Ectodermal cell (in vitro differentiated cells): Measurements from ENCODE around the gene XYLT1.

Experiments
- H3K27ac ChIP-seq: 2 replicates; pipeline ENCODE4 v1.7.0; 2013; ENCODE audit warnings: mild to moderate bottlenecking, low read depth, low read length; ENCODE audit not compliant: insufficient read depth, poor library complexity, severe bottlenecking
- H3K27me3 ChIP-seq: 2 replicates; pipeline ENCODE4 v1.7.0; 2013; ENCODE audit warnings: mild to moderate bottlenecking, low read length; ENCODE audit not compliant: insufficient read depth, control insufficient read depth, poor library complexity, severe bottlenecking
- H3K36me3 ChIP-seq: one replicate; pipeline ENCODE4 v1.7.0; 2013; ENCODE audit warnings: low read length; ENCODE audit not compliant: control insufficient read depth, insufficient read depth
- H3K4me1 ChIP-seq: one replicate; pipeline ENCODE4 v1.7.0; 2013; ENCODE audit warnings: low read length; ENCODE audit not compliant: control insufficient read depth, insufficient read depth
- H3K4me3 ChIP-seq: 2 replicates; pipeline ENCODE4 v1.7.0; 2013; ENCODE audit warnings: low read depth, low read length, control low read depth; ENCODE audit not compliant: insufficient read depth
- H3K9me3 ChIP-seq: 2 replicates; pipeline ENCODE4 v1.7.0; 2013; ENCODE audit warnings: mild to moderate bottlenecking, low read length, moderate library complexity; ENCODE audit not compliant: control insufficient read depth
- whole genome bisulfite sequencing, 2 experiments: methylation state at CpG; one replicate each; pipeline ENCODE4 v1.1.7; 2013; ENCODE audit warnings: missing lambda C conversion rate in 2 of 2; 5-methylcytosine and 5-hydroxymethylcytosine counted together

The XYLT1 gene

GRCh38 chr16:17258077-17258599 lies 212.6 kb downstream of the XYLT1 start:
- 69 to 72% methylated on average over 2 of the region's 2 CpGs for WGBS, 2 experiments
- H3K27ac ChIP-seq: no peak overlapping the region

DNA sequence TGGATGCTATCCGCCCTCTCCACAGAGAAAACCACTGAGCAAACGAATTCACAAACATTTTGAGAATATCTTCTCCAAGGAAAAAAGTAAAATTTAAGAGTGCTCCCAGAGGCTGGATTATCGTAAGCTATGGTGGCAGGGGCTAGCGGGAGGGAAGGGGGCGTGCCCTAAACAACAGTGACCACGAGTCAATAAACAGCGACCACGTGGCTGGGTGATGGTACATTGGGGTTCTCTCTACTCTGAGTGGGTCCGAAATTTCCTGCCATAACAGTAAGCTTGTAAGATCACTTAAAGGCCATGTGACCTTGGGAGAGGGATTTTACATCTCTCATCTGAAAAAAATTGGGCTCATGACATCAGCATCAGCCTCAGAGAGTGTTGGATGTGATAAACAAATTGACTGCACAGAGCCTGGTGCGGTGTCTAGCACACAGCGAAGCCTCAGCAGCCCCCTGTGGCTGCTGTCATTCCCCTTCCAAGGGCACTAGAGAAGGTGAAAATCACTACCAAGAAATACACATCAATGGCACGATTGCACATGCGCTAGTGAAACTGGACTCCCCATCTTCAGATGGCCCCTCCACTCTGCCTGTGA lies 213.2 kb downstream of the XYLT1 start:
- Histone ChIP-seq H3K27ac (no peak overlapping the region), H3K4me3 (no peak overlapping the region)
- WGBS, 2 experiments: 92% methylated on average over 13 of the region's 13 CpGs

More at GRCh38 chr16:17258077-17258599, 212.6 kb downstream of the XYLT1 start:
- Histone ChIP-seq H3K27me3 (no peaks in the 10 kb centered on the region), H3K9me3 (no peaks in the 10 kb centered on the region), H3K4me3 (no peak overlapping the region), H3K36me3 (no peaks in the 10 kb centered on the region), H3K4me1 (peaks cover 6% of the 10 kb centered on the region)

DNA sequence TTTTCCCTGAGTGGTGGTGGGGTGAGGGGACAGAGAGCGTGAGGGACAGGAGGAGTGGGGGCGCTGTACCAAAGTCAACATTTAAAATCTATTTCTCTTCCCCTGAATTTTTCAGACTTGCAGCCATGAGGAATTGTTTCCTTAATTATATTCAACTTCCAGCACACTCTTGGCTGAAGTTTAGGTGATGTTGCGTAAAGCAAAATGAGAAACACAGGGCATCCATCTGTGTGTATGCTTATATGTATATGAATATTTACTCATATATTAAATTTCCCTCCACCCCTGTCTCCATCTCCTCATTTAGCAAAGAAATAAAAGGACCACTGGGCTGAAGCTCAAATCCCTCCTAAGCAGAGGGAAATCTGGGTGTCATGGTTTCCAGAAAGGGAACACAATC lies 218.1 kb downstream of the XYLT1 start:
- no peaks in the 10 kb centered on the region for H3K4me1 ChIP-seq
- H3K9me3 ChIP-seq: no peaks in the 10 kb centered on the region
- H3K27me3 ChIP-seq: no peaks in the 10 kb centered on the region
- 83 to 100% methylated on average over 1 to 2 of the region's 3 CpGs for WGBS, 2 experiments
- H3K4me3 ChIP-seq: no peak overlapping the region
- H3K36me3 ChIP-seq: no peaks in the 10 kb centered on the region
- H3K27ac ChIP-seq: no peak overlapping the region

More for the DNA sequence above, 213.2 kb downstream of the XYLT1 start:
- Histone ChIP-seq H3K36me3 (no peaks in the 10 kb centered on the region), H3K9me3 (no peaks in the 10 kb centered on the region), H3K4me1 (peaks cover 6% of the 10 kb centered on the region), H3K27me3 (no peaks in the 10 kb centered on the region)

GRCh38 chr16:17252064-17252463 lies 218.7 kb downstream of the XYLT1 start:
- Histone ChIP-seq H3K4me1 (no peaks in the 10 kb centered on the region), H3K27ac (no peak overlapping the region), H3K9me3 (no peaks in the 10 kb centered on the region), H3K4me3 (no peak overlapping the region), H3K36me3 (no peaks in the 10 kb centered on the region), H3K27me3 (no peaks in the 10 kb centered on the region)
- WGBS, 2 experiments: 89 to 95% methylated on average over 4 to 7 of the region's 7 CpGs

- no peak overlapping the region for H3K27ac ChIP-seq
- H3K9me3 ChIP-seq: no peaks in the 10 kb centered on the region
- H3K4me1 ChIP-seq: no peaks in the 10 kb centered on the region
- no peaks in the 10 kb centered on the region for H3K27me3 ChIP-seq
- H3K4me3 ChIP-seq: no peak overlapping the region
- no peaks in the 10 kb centered on the region for H3K36me3 ChIP-seq
- WGBS, 2 experiments: 92% methylated on average over 6 of the region's 6 CpGs
These were observed 219.3 kb downstream of the XYLT1 start for GRCh38 chr16:17251496-17251895.

GRCh38 chr16:17246974-17247732 lies 223.6 kb downstream of the XYLT1 start:
- H3K9me3 ChIP-seq: no peaks in the 10 kb centered on the region
- no peaks in the 10 kb centered on the region for H3K36me3 ChIP-seq
- no peak overlapping the region for H3K27ac ChIP-seq
- no peaks in the 10 kb centered on the region for H3K27me3 ChIP-seq
- peaks cover 4% of the 10 kb centered on the region for H3K4me1 ChIP-seq
- WGBS, 2 experiments: 94 to 95% methylated on average over 10 of the region's 10 CpGs
- H3K4me3 ChIP-seq: no peak overlapping the region

DNA sequence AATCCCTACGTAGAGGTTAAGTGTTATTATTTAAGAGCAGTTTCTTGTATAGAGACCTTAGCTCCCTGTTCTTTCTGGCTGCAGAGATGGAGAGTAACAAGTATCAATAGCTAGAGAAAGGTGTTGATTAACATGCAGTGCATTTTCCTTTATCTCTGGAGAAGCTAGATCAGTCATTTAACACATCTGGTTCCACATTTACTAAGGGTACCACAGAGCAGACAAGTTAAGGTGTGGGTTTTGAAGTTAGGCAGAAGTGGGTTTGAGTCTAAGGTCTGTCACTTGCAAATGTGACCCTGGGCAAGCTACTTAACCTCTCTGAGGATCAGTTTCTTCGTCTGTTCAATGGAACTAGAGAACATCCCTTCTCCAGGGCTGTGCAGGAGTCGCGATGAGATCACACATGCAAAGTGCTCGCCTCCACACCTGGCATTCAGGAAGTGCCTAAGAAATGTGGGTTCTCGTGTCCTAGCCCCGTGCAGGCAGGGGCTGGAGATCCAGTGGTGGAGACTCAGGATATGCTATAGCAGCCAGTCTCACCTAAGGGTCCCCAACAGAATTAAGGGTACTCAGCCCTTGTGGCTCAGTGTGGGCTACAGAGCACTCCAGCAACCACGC lies 224.4 kb downstream of the XYLT1 start:
- Histone ChIP-seq H3K4me1 (peaks cover 4% of the 10 kb centered on the region), H3K36me3 (no peaks in the 10 kb centered on the region), H3K27me3 (no peaks in the 10 kb centered on the region), H3K4me3 (no peak overlapping the region), H3K27ac (no peak overlapping the region), H3K9me3 (no peaks in the 10 kb centered on the region)
- WGBS, 2 experiments: 88 to 90% methylated on average over 8 of the region's 8 CpGs

DNA sequence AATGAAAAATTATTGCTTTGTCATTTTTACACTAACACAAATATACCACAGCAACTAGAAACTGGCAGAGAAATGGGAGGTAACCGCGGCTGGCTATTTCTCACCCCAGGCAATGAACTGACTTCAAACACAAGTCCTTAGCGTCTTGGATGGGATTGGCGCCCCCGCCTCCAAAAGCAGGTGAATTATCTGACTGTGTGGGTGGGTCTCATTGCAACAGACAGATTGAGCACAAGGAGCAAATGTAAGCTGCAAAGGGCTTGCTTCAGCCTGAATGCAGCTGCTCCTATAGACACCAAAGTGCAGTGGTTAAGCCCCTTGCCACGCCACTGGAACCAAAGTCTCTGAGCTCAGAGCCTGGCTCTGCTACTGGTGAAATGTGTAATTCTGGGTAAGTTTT lies 225.0 kb downstream of the XYLT1 start:
- H3K4me3 ChIP-seq: no peak overlapping the region
- no peaks in the 10 kb centered on the region for H3K9me3 ChIP-seq
- H3K27ac ChIP-seq: no peak overlapping the region
- 79 to 81% methylated on average over 6 of the region's 6 CpGs for WGBS, 2 experiments
- H3K4me1 ChIP-seq: peaks cover 4% of the 10 kb centered on the region
- no peaks in the 10 kb centered on the region for H3K27me3 ChIP-seq
- H3K36me3 ChIP-seq: no peaks in the 10 kb centered on the region

- H3K4me3 ChIP-seq: no peak overlapping the region
- H3K36me3 ChIP-seq: no peaks in the 10 kb centered on the region
- H3K4me1 ChIP-seq: peaks cover 4% of the 10 kb centered on the region
- H3K27me3 ChIP-seq: no peaks in the 10 kb centered on the region
- no peaks in the 10 kb centered on the region for H3K9me3 ChIP-seq
- WGBS, 2 experiments: 95% methylated on average over 9 of the region's 9 CpGs
- H3K27ac ChIP-seq: no peak overlapping the region
These were observed 225.7 kb downstream of the XYLT1 start for GRCh38 chr16:17244872-17245551.
